Measurements from ENCODE around the gene EMP2. TPM values are rescaled to one million over a fixed set of nuclear protein-coding genes. Genes with fewer than 3 reads are reported as not detected.

The EMP2 gene
- total RNA-seq, 6 experiments from 2014 or later: 38.5 to 95.6 (median 58.4) TPM

DNA sequence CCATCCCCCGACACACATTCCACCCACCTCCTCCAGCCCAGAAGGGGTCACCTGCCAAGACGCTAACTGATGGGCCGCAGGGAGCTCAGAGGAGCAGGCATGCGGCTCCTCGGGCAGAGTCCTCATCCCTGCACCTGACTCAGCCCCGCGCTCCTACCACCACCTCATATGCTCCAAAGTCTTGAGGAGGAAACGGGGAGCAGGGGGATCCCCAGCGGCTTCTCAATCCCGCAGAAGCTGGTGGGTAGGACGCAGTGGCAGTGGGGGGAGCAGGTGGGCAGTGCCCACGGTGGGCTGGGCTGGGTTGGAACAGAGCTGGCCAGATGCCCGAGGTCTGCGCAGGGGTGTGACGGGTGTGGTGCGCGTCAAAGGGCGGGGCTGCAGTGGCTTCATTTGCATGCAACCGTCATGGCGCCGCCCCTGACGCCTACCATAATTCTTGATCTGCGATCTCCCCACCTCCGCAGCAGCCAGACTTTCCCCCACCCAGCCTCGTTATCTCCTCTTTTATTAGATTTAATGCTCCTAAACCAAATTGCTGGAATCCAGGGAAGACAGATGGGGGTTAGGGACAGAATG lies 39.0 kb upstream of the EMP2 start:
- Histone ChIP-seq H3K27ac (no peak overlapping the region), H3K36me3 (no peaks in the 10 kb centered on the region), H3K4me3 (no peak overlapping the region), H3K27me3 (no peaks in the 10 kb centered on the region), H3K4me1 (peaks cover 0 to 8% (median 0%) of the 10 kb centered on the region in 4 donors), H3K9me3 (no peaks in the 10 kb centered on the region)
- intact Hi-C loops (cut with DNase I): no loop called here
- no peak for ATAC-seq
- WGBS (ENCODE audit: insufficient coverage, low coverage, low lambda C conversion rate, missing lambda C conversion rate): 65% methylated on average over 14 of the region's 25 CpGs
- TF ChIP-seq, protein P1, sequence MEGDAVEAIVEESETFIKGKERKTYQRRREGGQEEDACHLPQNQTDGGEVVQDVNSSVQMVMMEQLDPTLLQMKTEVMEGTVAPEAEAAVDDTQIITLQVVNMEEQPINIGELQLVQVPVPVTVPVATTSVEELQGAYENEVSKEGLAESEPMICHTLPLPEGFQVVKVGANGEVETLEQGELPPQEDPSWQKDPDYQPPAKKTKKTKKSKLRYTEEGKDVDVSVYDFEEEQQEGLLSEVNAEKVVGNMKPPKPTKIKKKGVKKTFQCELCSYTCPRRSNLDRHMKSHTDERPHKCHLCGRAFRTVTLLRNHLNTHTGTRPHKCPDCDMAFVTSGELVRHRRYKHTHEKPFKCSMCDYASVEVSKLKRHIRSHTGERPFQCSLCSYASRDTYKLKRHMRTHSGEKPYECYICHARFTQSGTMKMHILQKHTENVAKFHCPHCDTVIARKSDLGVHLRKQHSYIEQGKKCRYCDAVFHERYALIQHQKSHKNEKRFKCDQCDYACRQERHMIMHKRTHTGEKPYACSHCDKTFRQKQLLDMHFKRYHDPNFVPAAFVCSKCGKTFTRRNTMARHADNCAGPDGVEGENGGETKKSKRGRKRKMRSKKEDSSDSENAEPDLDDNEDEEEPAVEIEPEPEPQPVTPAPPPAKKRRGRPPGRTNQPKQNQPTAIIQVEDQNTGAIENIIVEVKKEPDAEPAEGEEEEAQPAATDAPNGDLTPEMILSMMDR (IDR thresholded peaks at IDR 0.05): no peak
- TF ChIP-seq POLR2A (IDR thresholded peaks at IDR 0.05): no peak
- DNase-seq: no peak

GRCh38 chr16:10618710-10619209 lies 38.4 kb upstream of the EMP2 start:
- intact Hi-C loops (cut with DNase I): no loop called here
- 92% methylated on average over 5 of the region's 13 CpGs for WGBS (ENCODE audit: insufficient coverage, low coverage, low lambda C conversion rate, missing lambda C conversion rate)
- Histone ChIP-seq H3K4me3 (no peak overlapping the region), H3K4me1 (peaks cover 0 to 8% (median 0%) of the 10 kb centered on the region in 4 donors), H3K27me3 (no peaks in the 10 kb centered on the region), H3K9me3 (no peaks in the 10 kb centered on the region), H3K36me3 (no peaks in the 10 kb centered on the region), H3K27ac (no peak overlapping the region)
- no peak for ATAC-seq
- DNase-seq: no peak
- TF ChIP-seq, protein P1 (IDR thresholded peaks at IDR 0.05): no peak
- TF ChIP-seq POLR2A (IDR thresholded peaks at IDR 0.05): no peak

GRCh38 chr16:10617662-10618420 lies 37.4 kb upstream of the EMP2 start:
- Histone ChIP-seq H3K4me3 (no peak overlapping the region), H3K27ac (no peak overlapping the region), H3K4me1 (peaks cover 0 to 9% (median 0%) of the 10 kb centered on the region in 4 donors), H3K27me3 (no peaks in the 10 kb centered on the region), H3K9me3 (no peaks in the 10 kb centered on the region), H3K36me3 (no peaks in the 10 kb centered on the region)
- TF ChIP-seq, protein P1 (IDR thresholded peaks at IDR 0.05): no peak
- no peak for TF ChIP-seq POLR2A (IDR thresholded peaks at IDR 0.05)
- 71% methylated on average over 10 of the region's 12 CpGs for WGBS (ENCODE audit: insufficient coverage, low coverage, low lambda C conversion rate, missing lambda C conversion rate)
- DNase-seq (no peak), ATAC-seq (no peak)
- intact Hi-C loops (cut with DNase I): no loop called here

- peak; percentile 36 for TF ChIP-seq POLR2A (IDR thresholded peaks at IDR 0.05)
- TF ChIP-seq, protein P1 (IDR thresholded peaks at IDR 0.05): peak in 1 of 4 donors; percentile 15
- H3K27ac ChIP-seq: peak overlapping the region in 2 of 3 donors; percentile 13
- 24% methylated on average over 7 of the region's 14 CpGs for WGBS (ENCODE audit: insufficient coverage, low coverage, low lambda C conversion rate, missing lambda C conversion rate)
- no peak overlapping the region for H3K4me3 ChIP-seq
- H3K9me3 ChIP-seq: no peaks in the 10 kb centered on the region
- H3K27me3 ChIP-seq: no peaks in the 10 kb centered on the region
- peak; percentile 74 to 83 (median 77) for DNase-seq
- peaks cover 0 to 12% (median 0%) of the 10 kb centered on the region in 4 donors for H3K4me1 ChIP-seq
- peak; percentile 83 to 90 (median 87) for ATAC-seq
- H3K36me3 ChIP-seq: no peaks in the 10 kb centered on the region
- intact Hi-C loops (cut with DNase I): no loop called here
These were observed 36.6 kb upstream of the EMP2 start for GRCh38 chr16:10616756-10617640.
